SK-N-SH (cell line): ENCODE measurements around the gene MRPL23. TPM values are rescaled to one million over a fixed set of nuclear protein-coding genes. Genes with fewer than 3 reads are reported as not detected.

Experiments used
- CTCF ChIA-PET: fragments of 300-600, 350-600 bp; formaldehyde crosslinking; extraction: SDS; loops from one replicate; lab custom pipeline; 2021; lab: Yijun Ruan, JAX
- POLR2A ChIA-PET: fragments of 350-600 bp; sonication (Branson Sonifier 250); formaldehyde crosslinking; extraction: SDS; loops from one replicate; lab custom pipeline; 2020; ENCODE audit warnings: antibody characterized with exemption, inconsistent platforms; lab: Yijun Ruan, JAX
- DNase-seq: peaks from one replicate; pipeline ENCODE4 v3.0.0; 2012
- H2AFZ ChIP-seq: fragments of 200-600 bp; sonication (generic); 2 replicates; pipeline ENCODE4 v1.8.1; 2016; ENCODE audit warnings: antibody characterized with exemption, mild to moderate bottlenecking, low read depth
- H3F3A ChIP-seq: fragments of 200-600 bp; sonication (generic); replicated peaks from 2 replicates; pipeline ENCODE3; 2016; ENCODE audit warnings: antibody characterized with exemption, mild to moderate bottlenecking; ENCODE audit not compliant: insufficient read depth
- H3K27ac ChIP-seq, 2 experiments: fragments of 200-500 bp in 1 of 2; fragments of 200-600 bp in 1 of 2; sonication (Bioruptor generic) in 1 of 2; sonication (generic), shearing (Covaris generic) in 1 of 2; 2 replicates each; pipeline versions ENCODE4 v1.5.1 to v1.6.1; 2014 to 2016; ENCODE audit warnings: low read depth in 2 of 2, inconsistent platforms in 1 of 2, low read length in 1 of 2, mild to moderate bottlenecking in 1 of 2, mixed read lengths in 1 of 2
- H3K27me3 ChIP-seq: fragments of 200-600 bp; sonication (generic), shearing (Covaris generic); 2 replicates; pipeline ENCODE4 v1.6.1; 2016; ENCODE audit warnings: mixed run types; ENCODE audit not compliant: insufficient read depth
- H3K36me3 ChIP-seq, 2 experiments: fragments of 200-500 bp in 1 of 2; fragments of 200-600 bp in 1 of 2; sonication (Bioruptor generic) in 1 of 2; sonication (generic) in 1 of 2; replicated peaks in 1 of 2; 2 replicates each; pipeline versions ENCODE3 to v1.5.1; 2014 to 2016; ENCODE audit warnings: low read length in 1 of 2, mild to moderate bottlenecking in 1 of 2; ENCODE audit not compliant: insufficient read depth in 2 of 2, control insufficient read depth in 1 of 2
- H3K4me1 ChIP-seq, 2 experiments: fragments of 200-500 bp in 1 of 2; fragments of 200-600 bp in 1 of 2; sonication (Bioruptor generic) in 1 of 2; sonication (generic), shearing (Covaris generic) in 1 of 2; 2 replicates each; pipeline versions ENCODE4 v1.5.1 to v1.6.1; 2014 to 2016; ENCODE audit warnings: low read depth in 1 of 2, low read length in 1 of 2, mixed run types in 1 of 2; ENCODE audit not compliant: insufficient read depth in 2 of 2, control insufficient read depth in 1 of 2
- H3K4me2 ChIP-seq: fragments of 200-600 bp; sonication (generic), shearing (Covaris generic); 2 replicates; pipeline ENCODE4 v1.6.1; 2017; ENCODE audit warnings: mixed run types
- H3K4me3 ChIP-seq, 2 experiments: fragments of 200-500 bp in 1 of 2; fragments of 200-600 bp in 1 of 2; sonication (Bioruptor generic) in 1 of 2; sonication (generic), shearing (Covaris generic) in 1 of 2; 2 replicates each; pipeline versions ENCODE4 v1.5.1 to v1.8.1; 2014 to 2016; ENCODE audit warnings: low read depth in 2 of 2, inconsistent platforms in 1 of 2, low read length in 1 of 2, mild to moderate bottlenecking in 1 of 2, mixed read lengths in 1 of 2, moderate library complexity in 1 of 2
- H3K79me2 ChIP-seq: fragments of 200-600 bp; sonication (generic); 2 replicates; pipeline ENCODE4 v1.8.1; 2017; ENCODE audit warnings: mild to moderate bottlenecking; ENCODE audit not compliant: insufficient read depth
- H3K9ac ChIP-seq: fragments of 200-600 bp; sonication (generic); 2 replicates; pipeline ENCODE4 v1.6.1; 2017; ENCODE audit warnings: mixed run types
- H3K9me2 ChIP-seq: fragments of 200-600 bp; sonication (generic); 2 replicates; pipeline ENCODE4 v1.6.1; 2017; ENCODE audit warnings: mixed run types
- H3K9me3 ChIP-seq: fragments of 200-600 bp; sonication (generic); 2 replicates; pipeline ENCODE4 v1.6.1; 2017; ENCODE audit warnings: mixed run types, mild to moderate bottlenecking, moderate library complexity
- H4K20me1 ChIP-seq: fragments of 200-600 bp; sonication (generic); 2 replicates; pipeline ENCODE4 v1.6.1; 2017; ENCODE audit warnings: mild to moderate bottlenecking, mixed run types; ENCODE audit not compliant: insufficient read depth
- CHD2 ChIP-seq: fragments of 150-350 bp; IDR thresholded peaks from 2 replicates; pipeline ENCODE4 v1.6.1; 2018; ENCODE audit warnings: low read length; ENCODE audit not compliant: partially characterized antibody
- ELF1 ChIP-seq: IDR thresholded peaks from 2 replicates; pipeline ENCODE4 v1.4.0; 2012
- EP300 ChIP-seq, 2 experiments: IDR thresholded peaks; 2 replicates each; pipeline versions ENCODE4 v1.4.0 to v1.6.1; 2012; ENCODE audit warnings: borderline replicate concordance in 1 of 2, low read depth in 1 of 2, low read length in 1 of 2
- FOXJ3 ChIP-seq: sonication (generic); formaldehyde crosslinking; IDR thresholded peaks from 2 replicates; pipeline ENCODE4 v1.5.1; 2020; ENCODE audit warnings: mild to moderate bottlenecking, missing genetic modification reagents
- FOXM1 ChIP-seq: IDR thresholded peaks from 2 replicates; pipeline ENCODE4 v1.4.0; 2012; ENCODE audit warnings: low read depth, mild to moderate bottlenecking
- GATA2 ChIP-seq: sonication (generic); formaldehyde crosslinking; IDR thresholded peaks from 2 replicates; pipeline ENCODE4 v1.5.0; 2020; ENCODE audit warnings: mild to moderate bottlenecking, missing genetic modification reagents
- JUND ChIP-seq: IDR thresholded peaks from 2 replicates; pipeline ENCODE4 v1.4.0; 2012
- MEF2A ChIP-seq: IDR thresholded peaks from 2 replicates; pipeline ENCODE4 v1.4.0; 2012; ENCODE audit warnings: low read depth, borderline replicate concordance
- MXI1 ChIP-seq: IDR thresholded peaks from 2 replicates; pipeline ENCODE4 v1.6.1; 2012; ENCODE audit warnings: mild to moderate bottlenecking, low read depth, low read length, improper control_type of control experiment
- RAD21 ChIP-seq: IDR thresholded peaks from 2 replicates; pipeline ENCODE4 v1.6.1; 2012; ENCODE audit warnings: mild to moderate bottlenecking, low read length
- RCOR1 ChIP-seq: fragments of 150-350 bp; IDR thresholded peaks from 2 replicates; pipeline ENCODE4 v1.6.1; 2017; ENCODE audit warnings: antibody characterized with exemption, low read length
- RXRA ChIP-seq: IDR thresholded peaks from 2 replicates; pipeline ENCODE4 v1.4.0; 2012; ENCODE audit warnings: low read depth, mild to moderate bottlenecking, borderline replicate concordance
- SIN3A ChIP-seq: IDR thresholded peaks from 2 replicates; pipeline ENCODE4 v1.6.1; 2012; ENCODE audit warnings: low read depth, mild to moderate bottlenecking, low read length, moderate library complexity, borderline replicate concordance
- TAF1 ChIP-seq: IDR thresholded peaks from 2 replicates; pipeline ENCODE4 v1.6.1; 2012; ENCODE audit warnings: low read depth, mild to moderate bottlenecking, low read length, moderate library complexity, borderline replicate concordance
- TCF12 ChIP-seq: IDR thresholded peaks from 2 replicates; pipeline ENCODE4 v1.4.0; 2012
- WGBS: methylation state at CpG from one replicate; pipeline ENCODE4 v1.1.6; 2017; ENCODE audit warnings: low lambda C conversion rate; 5-methylcytosine and 5-hydroxymethylcytosine counted together
- polyA plus RNA-seq, 3 experiments: library from polyadenylated mRNA; depleted of rRNA; stranded (reverse); fragments of >200 nt; gene quantifications; 2 replicates each; pipeline ENCODE4 v1.2.3, GENCODE V29; 2012
- TF ChIP-seq, protein P1 (sequence below): IDR thresholded peaks from 2 replicates; pipeline ENCODE4 v1.4.0; 2012; ENCODE audit warnings: low read depth, borderline replicate concordance
- TF ChIP-seq, protein P2 (sequence below): IDR thresholded peaks from 2 replicates; pipeline ENCODE4; 2012
- TF ChIP-seq, protein P3 (sequence below): IDR thresholded peaks from 2 replicates; pipeline ENCODE4 v1.4.0; 2012; ENCODE audit warnings: low read depth
- TF ChIP-seq, protein P4 (sequence below): fragments of 200-600 bp; sonication (generic); IDR thresholded peaks from 2 replicates; pipeline ENCODE4 v1.6.1; 2017; ENCODE audit warnings: antibody characterized with exemption, mild to moderate bottlenecking, moderate library complexity
- TF ChIP-seq, protein P5 (sequence below): IDR thresholded peaks from 2 replicates; pipeline ENCODE4 v1.4.0; 2012; ENCODE audit warnings: low read depth, borderline replicate concordance

MRPL23 gene
- polyA plus RNA-seq, 1 of the 3 experiments (the other 2 are of a cell fraction), result 264 TPM

DNA sequence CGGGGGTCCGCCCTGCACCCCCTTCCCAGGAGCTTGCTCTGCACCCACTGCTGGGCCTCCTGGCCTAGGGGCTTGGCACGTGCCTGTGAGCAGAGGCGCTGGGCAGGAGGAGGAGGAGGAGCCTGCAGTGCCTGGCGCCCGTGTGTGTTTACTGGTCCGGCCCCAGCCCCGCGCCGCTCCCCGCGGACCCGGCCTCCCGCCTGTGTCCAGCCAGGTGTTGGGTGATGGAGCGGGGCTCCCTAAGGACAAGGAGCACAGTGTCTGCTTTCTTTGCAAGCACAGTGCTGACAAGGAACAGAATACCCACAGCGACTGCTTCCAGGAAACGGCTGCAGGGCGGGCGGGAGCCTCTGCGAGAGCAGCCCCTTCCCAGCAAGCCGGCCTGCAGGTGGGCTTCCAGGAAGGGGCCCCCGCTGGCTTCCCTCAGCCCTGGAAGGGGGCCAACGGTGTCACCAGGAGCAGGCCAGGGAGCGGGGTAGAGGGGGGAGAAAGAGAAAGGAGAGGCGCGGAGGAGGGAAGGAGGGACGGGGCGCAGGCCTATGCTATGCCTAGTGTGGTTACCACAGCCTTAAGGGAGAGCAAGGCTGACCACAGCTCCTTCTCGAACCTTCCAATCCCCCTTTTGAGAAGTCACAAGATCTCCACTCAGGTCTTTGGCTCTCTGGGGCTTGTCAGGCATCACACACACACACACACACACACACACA lies 43.9 kb downstream of the MRPL23 start:
- H3K9me2 ChIP-seq, result no peaks in the 10 kb centered on the region
- no peaks in the 10 kb centered on the region for H3F3A ChIP-seq
- H3K4me3 ChIP-seq, result no peak overlapping the region
- no peak for DNase-seq
- no peaks in the 10 kb centered on the region; a peak in 1 of 4 replicates for H3K4me1 ChIP-seq
- no peaks in the 10 kb centered on the region for H3K9me3 ChIP-seq
- no peaks in the 10 kb centered on the region for H3K36me3 ChIP-seq
- H3K4me2 ChIP-seq, result no peak overlapping the region
- no peaks in the 10 kb centered on the region for H3K79me2 ChIP-seq
- TF ChIP-seq FOXJ3 (CRISPR knock-in tag) (no peak), GATA2 (CRISPR knock-in tag) (no peak), MEF2A (no peak), RCOR1 (no peak), MXI1 (no peak), JUND (no peak), FOXM1 (no peak), CHD2 (no peak), RAD21 (no peak), SIN3A (no peak), ELF1 (no peak), EP300 (IDR thresholded peaks at IDR 0.05; ENCODE audit: borderline replicate concordance in 1 of 2, low read depth in 1 of 2, low read length in 1 of 2) (no peak)
- TF ChIP-seq, protein P1, sequence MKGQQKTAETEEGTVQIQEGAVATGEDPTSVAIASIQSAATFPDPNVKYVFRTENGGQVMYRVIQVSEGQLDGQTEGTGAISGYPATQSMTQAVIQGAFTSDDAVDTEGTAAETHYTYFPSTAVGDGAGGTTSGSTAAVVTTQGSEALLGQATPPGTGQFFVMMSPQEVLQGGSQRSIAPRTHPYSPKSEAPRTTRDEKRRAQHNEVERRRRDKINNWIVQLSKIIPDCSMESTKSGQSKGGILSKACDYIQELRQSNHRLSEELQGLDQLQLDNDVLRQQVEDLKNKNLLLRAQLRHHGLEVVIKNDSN, result no peak
- TF ChIP-seq, protein P2, sequence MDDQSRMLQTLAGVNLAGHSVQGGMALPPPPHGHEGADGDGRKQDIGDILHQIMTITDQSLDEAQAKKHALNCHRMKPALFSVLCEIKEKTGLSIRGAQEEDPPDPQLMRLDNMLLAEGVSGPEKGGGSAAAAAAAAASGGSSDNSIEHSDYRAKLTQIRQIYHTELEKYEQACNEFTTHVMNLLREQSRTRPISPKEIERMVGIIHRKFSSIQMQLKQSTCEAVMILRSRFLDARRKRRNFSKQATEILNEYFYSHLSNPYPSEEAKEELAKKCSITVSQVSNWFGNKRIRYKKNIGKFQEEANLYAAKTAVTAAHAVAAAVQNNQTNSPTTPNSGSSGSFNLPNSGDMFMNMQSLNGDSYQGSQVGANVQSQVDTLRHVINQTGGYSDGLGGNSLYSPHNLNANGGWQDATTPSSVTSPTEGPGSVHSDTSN, result no peak
- TF ChIP-seq, protein P3, sequence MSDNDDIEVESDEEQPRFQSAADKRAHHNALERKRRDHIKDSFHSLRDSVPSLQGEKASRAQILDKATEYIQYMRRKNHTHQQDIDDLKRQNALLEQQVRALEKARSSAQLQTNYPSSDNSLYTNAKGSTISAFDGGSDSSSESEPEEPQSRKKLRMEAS, result no peak
- TF ChIP-seq, all 33 proteins: peak for 0
- H3K27me3 ChIP-seq, result no peaks in the 10 kb centered on the region
- no peaks in the 10 kb centered on the region for H4K20me1 ChIP-seq
- H2AFZ ChIP-seq, result no peak overlapping the region
- no peak overlapping the region; a peak in 1 of 4 replicates for H3K27ac ChIP-seq
- H3K9ac ChIP-seq, result no peak overlapping the region
- no CpG with 5 or more reads among the region's 29 CpGs for WGBS
- CTCF ChIA-PET, result interaction anchor here (0.7 to 1.7 kb wide), 7 partner anchors 8 to 159 kb away, joined by 3 to 6 read pairs (median 4); no protein-coding TSS in a partner anchor
- POLR2A ChIA-PET, result interaction anchor here (0.6 to 3.5 kb wide), 5 partner anchors 11 to 35 kb away, joined by 3 to 21 read pairs (median 4); no protein-coding TSS in a partner anchor

DNA sequence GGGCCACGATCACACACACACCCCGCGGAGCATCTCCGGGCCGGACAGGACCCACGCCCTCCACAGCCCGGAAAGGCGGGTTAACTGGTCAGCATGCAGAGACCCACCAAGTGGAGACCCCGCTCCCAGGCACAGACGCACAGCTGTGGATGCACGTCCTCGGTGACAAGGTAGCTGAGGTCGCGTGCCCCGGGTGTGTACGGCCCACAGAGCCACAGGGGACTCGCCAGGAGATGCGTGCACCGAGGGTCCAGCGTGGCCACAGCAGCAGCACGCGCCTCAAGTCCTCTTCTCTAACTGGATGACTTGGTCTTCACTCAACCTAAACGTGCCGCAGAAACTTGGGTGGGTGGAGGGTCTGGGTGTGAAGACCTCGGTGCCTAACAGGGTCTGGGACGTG lies 45.0 kb downstream of the MRPL23 start:
- Histone ChIP-seq H3K9me2 (no peaks in the 10 kb centered on the region), H3K4me1 (no peaks in the 10 kb centered on the region; a peak in 1 of 4 replicates), H3K27me3 (no peaks in the 10 kb centered on the region), H3K9me3 (no peaks in the 10 kb centered on the region), H3K4me2 (no peak overlapping the region), H3K27ac (peak overlapping the region in 1 of 2 experiments; percentile 43; a peak in 1 of 4 replicates), H3F3A (no peaks in the 10 kb centered on the region), H2AFZ (no peak overlapping the region), H3K36me3 (no peaks in the 10 kb centered on the region), H3K4me3 (no peak overlapping the region), H4K20me1 (no peaks in the 10 kb centered on the region), H3K79me2 (no peaks in the 10 kb centered on the region), H3K9ac (no peak overlapping the region)
- WGBS, result no CpG with 5 or more reads among the region's 26 CpGs
- ChIA-PET CTCF (interaction anchor here (0.5 to 1.7 kb wide), 5 partner anchors 23 to 158 kb away, joined by 3 to 6 read pairs (median 4); no protein-coding TSS in a partner anchor), POLR2A (interaction anchor here (0.7 to 3.5 kb wide), 3 partner anchors 12 to 36 kb away, joined by 3 to 21 read pairs (median 4); no protein-coding TSS in a partner anchor)
- DNase-seq, result no peak
- no peak for TF ChIP-seq EP300 (IDR thresholded peaks at IDR 0.05; ENCODE audit: borderline replicate concordance in 1 of 2, low read depth in 1 of 2, low read length in 1 of 2)
- TF ChIP-seq MEF2A, result no peak
- TF ChIP-seq, protein P4, sequence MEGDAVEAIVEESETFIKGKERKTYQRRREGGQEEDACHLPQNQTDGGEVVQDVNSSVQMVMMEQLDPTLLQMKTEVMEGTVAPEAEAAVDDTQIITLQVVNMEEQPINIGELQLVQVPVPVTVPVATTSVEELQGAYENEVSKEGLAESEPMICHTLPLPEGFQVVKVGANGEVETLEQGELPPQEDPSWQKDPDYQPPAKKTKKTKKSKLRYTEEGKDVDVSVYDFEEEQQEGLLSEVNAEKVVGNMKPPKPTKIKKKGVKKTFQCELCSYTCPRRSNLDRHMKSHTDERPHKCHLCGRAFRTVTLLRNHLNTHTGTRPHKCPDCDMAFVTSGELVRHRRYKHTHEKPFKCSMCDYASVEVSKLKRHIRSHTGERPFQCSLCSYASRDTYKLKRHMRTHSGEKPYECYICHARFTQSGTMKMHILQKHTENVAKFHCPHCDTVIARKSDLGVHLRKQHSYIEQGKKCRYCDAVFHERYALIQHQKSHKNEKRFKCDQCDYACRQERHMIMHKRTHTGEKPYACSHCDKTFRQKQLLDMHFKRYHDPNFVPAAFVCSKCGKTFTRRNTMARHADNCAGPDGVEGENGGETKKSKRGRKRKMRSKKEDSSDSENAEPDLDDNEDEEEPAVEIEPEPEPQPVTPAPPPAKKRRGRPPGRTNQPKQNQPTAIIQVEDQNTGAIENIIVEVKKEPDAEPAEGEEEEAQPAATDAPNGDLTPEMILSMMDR, result no peak
- TF ChIP-seq TAF1, result no peak
- TF ChIP-seq, protein P5, sequence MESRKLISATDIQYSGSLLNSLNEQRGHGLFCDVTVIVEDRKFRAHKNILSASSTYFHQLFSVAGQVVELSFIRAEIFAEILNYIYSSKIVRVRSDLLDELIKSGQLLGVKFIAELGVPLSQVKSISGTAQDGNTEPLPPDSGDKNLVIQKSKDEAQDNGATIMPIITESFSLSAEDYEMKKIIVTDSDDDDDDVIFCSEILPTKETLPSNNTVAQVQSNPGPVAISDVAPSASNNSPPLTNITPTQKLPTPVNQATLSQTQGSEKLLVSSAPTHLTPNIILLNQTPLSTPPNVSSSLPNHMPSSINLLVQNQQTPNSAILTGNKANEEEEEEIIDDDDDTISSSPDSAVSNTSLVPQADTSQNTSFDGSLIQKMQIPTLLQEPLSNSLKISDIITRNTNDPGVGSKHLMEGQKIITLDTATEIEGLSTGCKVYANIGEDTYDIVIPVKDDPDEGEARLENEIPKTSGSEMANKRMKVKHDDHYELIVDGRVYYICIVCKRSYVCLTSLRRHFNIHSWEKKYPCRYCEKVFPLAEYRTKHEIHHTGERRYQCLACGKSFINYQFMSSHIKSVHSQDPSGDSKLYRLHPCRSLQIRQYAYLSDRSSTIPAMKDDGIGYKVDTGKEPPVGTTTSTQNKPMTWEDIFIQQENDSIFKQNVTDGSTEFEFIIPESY, result no peak
- no peak for TF ChIP-seq RCOR1
- TF ChIP-seq RXRA, result no peak
- TF ChIP-seq TCF12, result no peak
